Medulla oblongata (tissue), 1 donor: ENCODE measurements around the gene HCN2.
A peak's percentile ranks its signal among the peaks of the same experiment; 100 is the strongest.

ENCODE experiments used
- DNase-seq: peaks from one replicate; pipeline ENCODE4 v3.0.0-alpha.2; 2015; ENCODE audit errors: extremely low spot score

Gene HCN2

GRCh38 chr19:639253-640160 lies 49.8 kb downstream of the HCN2 start, which contains the start of gene FGF22:
Gene FGF22 (plus strand): TSS chr19:639879. CDS start chr19:639926, 47 bp downstream.
- DNase-seq: peak; percentile 89

GRCh38 chr19:640161-640558 lies 50.5 kb downstream of the HCN2 start:
- no peak for DNase-seq

- no peak for DNase-seq
These were observed 51.0 kb downstream of the HCN2 start for GRCh38 chr19:640606-641189.

GRCh38 chr19:641702-642101 lies 52.0 kb downstream of the HCN2 start:
- DNase-seq: no peak

- DNase-seq: no peak
These were observed 53.4 kb downstream of the HCN2 start for GRCh38 chr19:642767-643727.

- DNase-seq: no peak
These were observed 54.1 kb downstream of the HCN2 start for GRCh38 chr19:643736-644135.

GRCh38 chr19:644363-644762 lies 54.7 kb downstream of the HCN2 start:
- DNase-seq: no peak

GRCh38 chr19:644789-645188 lies 55.1 kb downstream of the HCN2 start:
- DNase-seq: no peak

GRCh38 chr19:645912-646778 lies 56.5 kb downstream of the HCN2 start:
- no peak for DNase-seq

GRCh38 chr19:646779-647565 lies 57.3 kb downstream of the HCN2 start:
- no peak for DNase-seq

GRCh38 chr19:647566-648284 lies 58.0 kb downstream of the HCN2 start:
- DNase-seq: no peak

- DNase-seq: no peak
These were observed 58.6 kb downstream of the HCN2 start for GRCh38 chr19:648305-648704.

GRCh38 chr19:648904-649801 lies 59.5 kb downstream of the HCN2 start:
- DNase-seq: no peak

GRCh38 chr19:650121-650520 lies 60.4 kb downstream of the HCN2 start:
- no peak for DNase-seq

- DNase-seq: no peak
These were observed 61.6 kb downstream of the HCN2 start for GRCh38 chr19:651114-651818.

- DNase-seq: no peak
These were observed 62.3 kb downstream of the HCN2 start for GRCh38 chr19:651991-652390.

- DNase-seq: no peak
These were observed 63.0 kb downstream of the HCN2 start for GRCh38 chr19:652467-653389.
